ENCODE results near the gene TRIM5. TPM values are rescaled to one million over a fixed set of nuclear protein-coding genes. Genes with fewer than 3 reads are reported as not detected.

Gene TRIM5, protein sequence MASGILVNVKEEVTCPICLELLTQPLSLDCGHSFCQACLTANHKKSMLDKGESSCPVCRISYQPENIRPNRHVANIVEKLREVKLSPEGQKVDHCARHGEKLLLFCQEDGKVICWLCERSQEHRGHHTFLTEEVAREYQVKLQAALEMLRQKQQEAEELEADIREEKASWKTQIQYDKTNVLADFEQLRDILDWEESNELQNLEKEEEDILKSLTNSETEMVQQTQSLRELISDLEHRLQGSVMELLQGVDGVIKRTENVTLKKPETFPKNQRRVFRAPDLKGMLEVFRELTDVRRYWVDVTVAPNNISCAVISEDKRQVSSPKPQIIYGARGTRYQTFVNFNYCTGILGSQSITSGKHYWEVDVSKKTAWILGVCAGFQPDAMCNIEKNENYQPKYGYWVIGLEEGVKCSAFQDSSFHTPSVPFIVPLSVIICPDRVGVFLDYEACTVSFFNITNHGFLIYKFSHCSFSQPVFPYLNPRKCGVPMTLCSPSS
- total RNA-seq, result 10 to 100 TPM; 12.6 to 15.7 (median 14.9) TPM

DNA sequence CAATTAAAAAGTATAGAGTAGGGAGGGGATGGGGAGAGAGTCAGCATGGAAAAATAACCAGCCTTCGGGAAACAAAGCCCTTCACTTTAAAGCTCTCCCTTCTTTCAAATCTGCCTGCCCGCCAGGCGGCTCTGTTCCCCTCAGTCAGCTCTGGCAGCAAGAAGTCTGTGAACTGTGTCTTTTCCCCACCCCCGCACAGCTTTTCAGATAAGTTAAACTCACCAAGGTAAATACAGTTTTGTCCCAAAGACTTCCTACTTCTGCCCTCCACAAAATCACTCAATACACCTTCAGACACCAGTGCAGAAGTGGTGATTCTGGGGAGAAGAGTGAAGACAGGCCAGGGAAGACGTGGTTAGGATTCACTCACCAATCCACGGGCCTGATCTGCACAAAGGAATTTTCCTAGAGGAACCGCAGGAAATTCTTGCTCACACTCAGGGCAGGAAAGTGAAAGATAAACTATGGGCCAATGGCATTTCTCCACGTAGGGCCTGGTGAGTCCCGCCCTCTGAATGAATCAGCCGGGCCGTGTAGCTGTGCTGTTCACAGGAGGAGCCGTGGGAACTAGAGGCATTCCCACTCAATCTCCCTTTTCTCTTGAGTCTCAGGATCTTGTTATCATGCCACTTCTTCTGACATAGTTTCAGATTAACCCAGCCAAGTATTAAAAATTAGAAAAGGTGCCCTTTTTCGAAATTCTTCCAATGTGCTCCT lies at the start of gene TRIM5:
TRIM5 (minus strand) TSS at position 429 of the 717 bp plus-strand sequence. CDS start 4,897 bp downstream, outside the sequence.
- 0 to 1% methylated on average over 13 of the region's 13 CpGs for WGBS, 2 donors

DNA sequence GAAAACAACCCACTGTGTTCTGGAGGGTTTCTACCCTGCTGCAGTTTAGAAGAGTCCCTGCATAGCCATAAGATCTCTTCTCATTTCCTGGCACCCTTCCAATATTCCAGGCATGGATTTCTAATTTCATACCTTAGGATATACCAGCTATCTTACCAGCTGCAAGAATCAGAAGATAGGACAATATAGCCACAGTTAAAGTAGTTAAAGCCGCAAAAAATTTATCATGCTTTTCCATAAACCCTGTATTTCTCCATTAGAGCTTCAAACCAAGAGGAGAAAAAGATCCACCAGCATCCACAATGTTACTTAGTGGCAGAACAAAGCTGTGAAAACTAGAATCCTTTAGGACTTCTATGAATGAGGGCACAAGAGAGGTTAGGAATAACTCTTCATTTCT lies 42.8 kb upstream of the TRIM5 start:
- intact Hi-C loops (cut with DNase I), result no loop called here
- Histone ChIP-seq H3K27ac (no peak overlapping the region), H3K4me1 (no peaks in the 10 kb centered on the region), H3K27me3 (no peaks in the 10 kb centered on the region), H3K9me3 (no peaks in the 10 kb centered on the region), H3K4me3 (no peak overlapping the region), H3K36me3 (no peaks in the 10 kb centered on the region)
- WGBS, 2 donors, result 88 to 89% methylated on average over 1 of the region's 1 CpG
- DNase-seq, result no peak
- TF ChIP-seq, protein P1, sequence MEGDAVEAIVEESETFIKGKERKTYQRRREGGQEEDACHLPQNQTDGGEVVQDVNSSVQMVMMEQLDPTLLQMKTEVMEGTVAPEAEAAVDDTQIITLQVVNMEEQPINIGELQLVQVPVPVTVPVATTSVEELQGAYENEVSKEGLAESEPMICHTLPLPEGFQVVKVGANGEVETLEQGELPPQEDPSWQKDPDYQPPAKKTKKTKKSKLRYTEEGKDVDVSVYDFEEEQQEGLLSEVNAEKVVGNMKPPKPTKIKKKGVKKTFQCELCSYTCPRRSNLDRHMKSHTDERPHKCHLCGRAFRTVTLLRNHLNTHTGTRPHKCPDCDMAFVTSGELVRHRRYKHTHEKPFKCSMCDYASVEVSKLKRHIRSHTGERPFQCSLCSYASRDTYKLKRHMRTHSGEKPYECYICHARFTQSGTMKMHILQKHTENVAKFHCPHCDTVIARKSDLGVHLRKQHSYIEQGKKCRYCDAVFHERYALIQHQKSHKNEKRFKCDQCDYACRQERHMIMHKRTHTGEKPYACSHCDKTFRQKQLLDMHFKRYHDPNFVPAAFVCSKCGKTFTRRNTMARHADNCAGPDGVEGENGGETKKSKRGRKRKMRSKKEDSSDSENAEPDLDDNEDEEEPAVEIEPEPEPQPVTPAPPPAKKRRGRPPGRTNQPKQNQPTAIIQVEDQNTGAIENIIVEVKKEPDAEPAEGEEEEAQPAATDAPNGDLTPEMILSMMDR (IDR thresholded peaks at IDR 0.05), result no peak
- TF ChIP-seq POLR2A (IDR thresholded peaks at IDR 0.05), result no peak

More for the DNA sequence above, at the start of gene TRIM5:
- TF ChIP-seq POLR2A (IDR thresholded peaks at IDR 0.05), result peak in 1 of 4 donors; percentile 48
- TF ChIP-seq, protein P1 (IDR thresholded peaks at IDR 0.05), result peak; percentile 12 to 71 (median 62)
- H3K4me1 ChIP-seq, result peaks cover 17 to 44% (median 19%) of the 10 kb centered on the region in 3 donors
- H3K27ac ChIP-seq, result peak within 1 kb of the TSS; percentile 86 to 96 (median 94)
- peak; percentile 21 for DNase-seq
- H3K4me3 ChIP-seq, result peak within 1 kb of the TSS; percentile 36 to 66 (median 50)
- no peaks in the 10 kb centered on the region for H3K27me3 ChIP-seq
- H3K9me3 ChIP-seq, result no peaks in the 10 kb centered on the region
- H3K36me3 ChIP-seq, result peaks cover 0 to 6% (median 0%) of the 10 kb centered on the region in 3 donors
- intact Hi-C loops (cut with DNase I), result loop anchor here (5.0 kb wide), 1 partner anchor 83 kb away; no protein-coding TSS in a partner anchor

DNA sequence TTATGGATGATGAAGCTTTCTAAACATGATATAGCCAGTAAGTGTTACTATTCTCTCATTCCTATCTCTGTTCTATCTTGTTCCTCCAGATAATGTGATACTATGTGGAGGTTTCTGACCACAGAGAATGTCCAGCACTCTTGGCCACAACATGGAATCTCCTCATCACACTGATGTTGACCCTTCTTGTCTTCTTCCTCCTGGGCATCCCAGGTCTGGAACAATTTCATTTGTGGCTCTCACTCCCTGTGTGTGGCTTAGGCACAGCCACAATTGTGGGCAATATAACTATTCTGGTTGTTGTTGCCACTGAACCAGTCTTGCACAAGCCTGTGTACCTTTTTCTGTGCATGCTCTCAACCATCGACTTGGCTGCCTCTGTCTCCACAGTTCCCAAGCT lies 41.5 kb upstream of the TRIM5 start:
- Histone ChIP-seq H3K36me3 (no peaks in the 10 kb centered on the region), H3K4me3 (no peak overlapping the region), H3K4me1 (no peaks in the 10 kb centered on the region), H3K27ac (no peak overlapping the region), H3K27me3 (no peaks in the 10 kb centered on the region), H3K9me3 (no peaks in the 10 kb centered on the region)
- 80 to 83% methylated on average over 1 of the region's 1 CpG for WGBS, 2 donors
- TF ChIP-seq, protein P1 (IDR thresholded peaks at IDR 0.05), result no peak
- no peak for DNase-seq
- intact Hi-C loops (cut with DNase I), result no loop called here

DNA sequence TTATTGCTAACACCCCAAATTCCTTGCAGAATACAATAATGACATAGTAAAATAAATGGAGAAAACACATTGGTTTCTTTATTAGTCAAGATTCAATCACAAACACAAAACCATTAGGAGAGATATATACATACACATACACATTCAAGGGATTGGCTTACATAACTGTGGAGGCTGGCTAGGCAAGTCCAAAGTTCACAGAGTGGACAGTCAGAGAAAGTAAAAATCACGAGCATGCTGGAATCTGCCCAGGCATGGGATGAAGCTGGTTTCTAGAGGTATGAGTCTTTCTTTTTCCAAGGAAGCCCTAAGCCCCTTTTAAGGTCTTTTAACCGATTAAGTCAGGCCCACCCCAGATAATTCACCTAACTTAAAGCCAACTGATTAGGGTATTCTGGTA lies 37.7 kb upstream of the TRIM5 start:
- no peaks in the 10 kb centered on the region for H3K36me3 ChIP-seq
- 56 to 64% methylated on average over 2 of the region's 2 CpGs for WGBS, 2 donors
- no peaks in the 10 kb centered on the region for H3K4me1 ChIP-seq
- no peak overlapping the region for H3K27ac ChIP-seq
- H3K4me3 ChIP-seq, result no peak overlapping the region
- H3K27me3 ChIP-seq, result no peaks in the 10 kb centered on the region
- TF ChIP-seq, protein P1 (IDR thresholded peaks at IDR 0.05), result no peak
- TF ChIP-seq POLR2A (IDR thresholded peaks at IDR 0.05), result no peak
- H3K9me3 ChIP-seq, result no peaks in the 10 kb centered on the region
- DNase-seq, result no peak
- intact Hi-C loops (cut with DNase I), result no loop called here

All from esophagus squamous epithelium (tissue), 5 donors.